GM10248 (cell line): ENCODE data around the gene FANCC.
"Not testable (repeated sequence)": the region's sequence is repeated elsewhere in the genome, so short reads cannot be mapped to it uniquely, and the experiment has no call there.

Source experiments
- CTCF ChIA-PET: fragments of 300-600 bp; sonication (Branson Sonifier 250); formaldehyde crosslinking; extraction: SDS; loops from one replicate; lab custom pipeline; 2021; ENCODE audit warnings: antibody characterized with exemption; lab: Yijun Ruan, JAX
- POLR2A ChIA-PET: fragments of 350-650 bp; sonication (Branson Sonifier 250); formaldehyde crosslinking; extraction: SDS; loops from one replicate; lab custom pipeline; 2020; ENCODE audit warnings: antibody characterized with exemption; lab: Yijun Ruan, JAX
- DNase-seq: peaks from one replicate; pipeline ENCODE4 v3.0.0; 2012; ENCODE audit errors: extremely low spot score
- CTCF ChIP-seq: IDR thresholded peaks from 2 replicates; pipeline ENCODE4 v1.5.1; 2012; ENCODE audit warnings: mild to moderate bottlenecking, low read depth; ENCODE audit errors: extremely low read depth, missing control alignments, control extremely low read depth

The FANCC gene

GRCh38 chr9:95206143-95206542, 111.4 kb downstream of the FANCC start:
- ChIA-PET CTCF (interaction anchor here (2.2 kb wide), 1 partner anchor 78 kb away, joined by 6 read pairs; no protein-coding TSS in a partner anchor), POLR2A (no interaction called here)
- DNase-seq: no peak
- TF ChIP-seq CTCF: no peak

GRCh38 chr9:95204710-95205109, 112.8 kb downstream of the FANCC start:
- no peak for TF ChIP-seq CTCF
- ChIA-PET CTCF (interaction anchor here (0.7 to 1.6 kb wide), 5 partner anchors 9 to 74 kb away, joined by 3 to 5 read pairs (median 3); no protein-coding TSS in a partner anchor), POLR2A (no interaction called here)
- DNase-seq: no peak

- TF ChIP-seq CTCF: no peak
- POLR2A ChIA-PET: no interaction called here
- no peak for DNase-seq
- CTCF ChIA-PET: interaction anchor here (1.2 to 1.6 kb wide), 4 partner anchors 12 to 73 kb away, joined by 3 to 5 read pairs (median 3); no protein-coding TSS in a partner anchor
These were observed 113.2 kb downstream of the FANCC start for GRCh38 chr9:95204310-95204709.

GRCh38 chr9:95203019-95203418, 114.5 kb downstream of the FANCC start:
- CTCF ChIA-PET: interaction anchor here (1.3 to 1.6 kb wide), 3 partner anchors 13 to 72 kb away, joined by 3 to 5 read pairs (median 3); no protein-coding TSS in a partner anchor
- DNase-seq, POLR2A ChIA-PET: not testable (repeated sequence)

GRCh38 chr9:95202076-95202681, 115.3 kb downstream of the FANCC start:
- ChIA-PET POLR2A (no interaction called here), CTCF (interaction anchor here (1.6 kb wide), 1 partner anchor 23 kb away, joined by 5 read pairs; no protein-coding TSS in a partner anchor)
- no peak for DNase-seq
- TF ChIP-seq CTCF: no peak

- CTCF ChIA-PET: no interaction called here
- no peak for DNase-seq
- POLR2A ChIA-PET: no interaction called here
- TF ChIP-seq CTCF: no peak
These were observed 116.3 kb downstream of the FANCC start for GRCh38 chr9:95201206-95201605.

- CTCF ChIA-PET: interaction anchor here (1.2 kb wide), 1 partner anchor 70 kb away, joined by 4 read pairs; no protein-coding TSS in a partner anchor
- TF ChIP-seq CTCF: no peak
- POLR2A ChIA-PET: no interaction called here
- no peak for DNase-seq
These were observed 119.7 kb downstream of the FANCC start for GRCh38 chr9:95197692-95198271.
